Calu3 (cell line): Measurements from ENCODE around the gene TCERG1. TPM values are rescaled to one million over a fixed set of nuclear protein-coding genes. Genes with fewer than 3 reads are reported as not detected.
A peak's percentile ranks its signal among the peaks of the same experiment; 100 is the strongest.

Experiments
- BruUV-seq: library from RNA; stranded (reverse); fragments of 400-500 nt; replicated peaks from 2 replicates; lab custom pipeline; 2021; lab: Mats Ljungman, UMichigan
- CTCF ChIA-PET: fragments of 300-600 bp; sonication (Branson Sonifier 250); formaldehyde crosslinking; loops from one replicate; lab custom pipeline; 2022; ENCODE audit warnings: antibody characterized with exemption; lab: Charles Lee
- DNase-seq: peaks from one replicate; pipeline ENCODE4 v3.0.0; 2022
- H3K27ac Mint-ChIP-seq: one replicate; pipeline ENCODE4 v1.8.0; 2022; ENCODE audit warnings: mixed read lengths; ENCODE audit not compliant: unreplicated experiment
- H3K27me3 Mint-ChIP-seq: one replicate; pipeline ENCODE4 v1.8.0; 2022; ENCODE audit warnings: mixed read lengths; ENCODE audit not compliant: unreplicated experiment
- H3K36me3 Mint-ChIP-seq: one replicate; pipeline ENCODE4 v1.8.0; 2022; ENCODE audit warnings: mild to moderate bottlenecking, moderate library complexity, mixed read lengths; ENCODE audit not compliant: insufficient read depth, unreplicated experiment
- H3K4me1 Mint-ChIP-seq: one replicate; pipeline ENCODE4 v1.8.0; 2022; ENCODE audit warnings: mild to moderate bottlenecking, low read depth, mixed read lengths; ENCODE audit not compliant: unreplicated experiment
- H3K4me3 Mint-ChIP-seq: one replicate; pipeline ENCODE4 v1.8.0; 2022; ENCODE audit warnings: mild to moderate bottlenecking, low read depth, moderate library complexity, mixed read lengths; ENCODE audit not compliant: unreplicated experiment
- H3K9me3 Mint-ChIP-seq: one replicate; pipeline ENCODE4 v1.8.0; 2022; ENCODE audit warnings: low read depth, mixed read lengths; ENCODE audit not compliant: unreplicated experiment
- CTCF ChIP-seq: fragments of 200-600 bp; IDR thresholded peaks from one replicate; pipeline ENCODE4 v1.8.0; 2022; ENCODE audit warnings: antibody characterized with exemption; ENCODE audit not compliant: unreplicated experiment
- intact Hi-C: fragments of 100-400 bp; cut with micrococcal nuclease; formaldehyde crosslinking; loops from one replicate; pipeline ENCODE4 v1.10.0; 2022; ENCODE audit not compliant: unreplicated experiment
- total RNA-seq: library from RNA; stranded (reverse); gene quantifications from 2 replicates; pipeline ENCODE4 v1.2.3, GENCODE V29; 2022

The TCERG1 gene
- total RNA-seq, 1 experiment from 2014 or later: 133 TPM

GRCh38 chr5:146540414-146540813 lies 93.3 kb downstream of the TCERG1 start:
- no TSS peak for BruUV-seq
- no peaks in the 10 kb centered on the region for H3K9me3 Mint-ChIP-seq
- H3K27me3 Mint-ChIP-seq: no peaks in the 10 kb centered on the region
- H3K27ac Mint-ChIP-seq: no peak overlapping the region
- H3K36me3 Mint-ChIP-seq: no peaks in the 10 kb centered on the region
- CTCF ChIA-PET: interaction anchor here (0.6 to 3.3 kb wide), 6 partner anchors 10 to 648 kb away, joined by 3 to 23 read pairs (median 3); no protein-coding TSS in a partner anchor
- intact Hi-C loops: loop anchor here (5.0 to 10.0 kb wide), 3 partner anchors 102 to 824 kb away; no protein-coding TSS in a partner anchor
- no peak overlapping the region for H3K4me3 Mint-ChIP-seq
- TF ChIP-seq CTCF: no peak
- DNase-seq: no peak
- peaks cover 20% of the 10 kb centered on the region for H3K4me1 Mint-ChIP-seq

GRCh38 chr5:146541958-146542849 lies 95.1 kb downstream of the TCERG1 start:
- peaks cover 20% of the 10 kb centered on the region for H3K4me1 Mint-ChIP-seq
- no peaks in the 10 kb centered on the region for H3K9me3 Mint-ChIP-seq
- no peaks in the 10 kb centered on the region for H3K27me3 Mint-ChIP-seq
- H3K36me3 Mint-ChIP-seq: no peaks in the 10 kb centered on the region
- DNase-seq: peak; percentile 94
- no TSS peak for BruUV-seq
- peak; percentile 97 for TF ChIP-seq CTCF
- intact Hi-C loops: loop anchor here (1.0 to 10.0 kb wide), 5 partner anchors 80 to 823 kb away; no protein-coding TSS in a partner anchor
- H3K27ac Mint-ChIP-seq: no peak overlapping the region
- CTCF ChIA-PET: interaction anchor here (0.6 to 3.3 kb wide), 14 partner anchors 9 to 848 kb away, joined by 3 to 36 read pairs (median 5); no protein-coding TSS in a partner anchor
- H3K4me3 Mint-ChIP-seq: no peak overlapping the region

GRCh38 chr5:146544232-146544631 lies 97.1 kb downstream of the TCERG1 start:
- CTCF ChIA-PET: no interaction called here
- intact Hi-C loops: loop anchor here (5.0 to 10.0 kb wide), 3 partner anchors 98 to 821 kb away; no protein-coding TSS in a partner anchor
- no peaks in the 10 kb centered on the region for H3K27me3 Mint-ChIP-seq
- H3K4me3 Mint-ChIP-seq: no peak overlapping the region
- no peak for DNase-seq
- H3K27ac Mint-ChIP-seq: no peak overlapping the region
- TF ChIP-seq CTCF: no peak
- no peaks in the 10 kb centered on the region for H3K9me3 Mint-ChIP-seq
- no peaks in the 10 kb centered on the region for H3K36me3 Mint-ChIP-seq
- BruUV-seq: no TSS peak
- H3K4me1 Mint-ChIP-seq: peaks cover 20% of the 10 kb centered on the region

GRCh38 chr5:146548781-146549449 lies 101.8 kb downstream of the TCERG1 start:
- intact Hi-C loops: loop anchor here (10.0 kb wide), 1 partner anchor 816 kb away; no protein-coding TSS in a partner anchor
- H3K9me3 Mint-ChIP-seq: no peaks in the 10 kb centered on the region
- no peak overlapping the region for H3K4me3 Mint-ChIP-seq
- no peak overlapping the region for H3K27ac Mint-ChIP-seq
- no peak for DNase-seq
- BruUV-seq: no TSS peak
- no peaks in the 10 kb centered on the region for H3K4me1 Mint-ChIP-seq
- no peaks in the 10 kb centered on the region for H3K36me3 Mint-ChIP-seq
- no peak for TF ChIP-seq CTCF
- CTCF ChIA-PET: no interaction called here
- no peaks in the 10 kb centered on the region for H3K27me3 Mint-ChIP-seq
